ENCODE measurements around the gene MED12. TPM values are rescaled to one million over a fixed set of nuclear protein-coding genes. Genes with fewer than 3 reads are reported as not detected.

MED12 gene
- polyA plus RNA-seq, 3 donors, result 2.4 to 17.8 (median 5.0) TPM

- H3K9me3 ChIP-seq (replicated peaks in 1 of 2; ENCODE audit: control insufficient read depth in 1 of 2, insufficient read depth in 1 of 2, low read length in 2 of 2), result no peaks in the 10 kb centered on the region
- 100% methylated on average over 2 of the region's 5 CpGs for WGBS (ENCODE audit: insufficient coverage)
- H3K4me2 ChIP-seq (replicated peaks; ENCODE audit: extremely low read depth, low read length, poor library complexity, severe bottlenecking), result no peak overlapping the region
- peaks cover 0 to 3% (median 0%) of the 10 kb centered on the region in 7 donors for H3K9me3 Mint-ChIP-seq
- no peak overlapping the region for H3K4me3 Mint-ChIP-seq
- peaks cover 11 to 17% of the 10 kb centered on the region in 2 donors for H3K36me3 ChIP-seq (replicated peaks in 1 of 2; ENCODE audit: control insufficient read depth in 1 of 2, insufficient read depth in 2 of 2, low read length in 2 of 2)
- H3K36me3 Mint-ChIP-seq, result peaks cover 18 to 37% of the 10 kb centered on the region in 2 donors
- H3K9ac ChIP-seq (ENCODE audit: insufficient read depth, low read length, poor library complexity, severe bottlenecking), result no peak overlapping the region
- H3K27ac Mint-ChIP-seq, result peak overlapping the region in 3 of 7 donors; percentile 3 to 50 (median 15)
- no peak overlapping the region for H2AFZ ChIP-seq (ENCODE audit: insufficient read depth, low read depth, low read length, poor library complexity, severe bottlenecking)
- H3K4me1 Mint-ChIP-seq, result peaks cover 22% of the 10 kb centered on the region
- TF ChIP-seq, protein P1, sequence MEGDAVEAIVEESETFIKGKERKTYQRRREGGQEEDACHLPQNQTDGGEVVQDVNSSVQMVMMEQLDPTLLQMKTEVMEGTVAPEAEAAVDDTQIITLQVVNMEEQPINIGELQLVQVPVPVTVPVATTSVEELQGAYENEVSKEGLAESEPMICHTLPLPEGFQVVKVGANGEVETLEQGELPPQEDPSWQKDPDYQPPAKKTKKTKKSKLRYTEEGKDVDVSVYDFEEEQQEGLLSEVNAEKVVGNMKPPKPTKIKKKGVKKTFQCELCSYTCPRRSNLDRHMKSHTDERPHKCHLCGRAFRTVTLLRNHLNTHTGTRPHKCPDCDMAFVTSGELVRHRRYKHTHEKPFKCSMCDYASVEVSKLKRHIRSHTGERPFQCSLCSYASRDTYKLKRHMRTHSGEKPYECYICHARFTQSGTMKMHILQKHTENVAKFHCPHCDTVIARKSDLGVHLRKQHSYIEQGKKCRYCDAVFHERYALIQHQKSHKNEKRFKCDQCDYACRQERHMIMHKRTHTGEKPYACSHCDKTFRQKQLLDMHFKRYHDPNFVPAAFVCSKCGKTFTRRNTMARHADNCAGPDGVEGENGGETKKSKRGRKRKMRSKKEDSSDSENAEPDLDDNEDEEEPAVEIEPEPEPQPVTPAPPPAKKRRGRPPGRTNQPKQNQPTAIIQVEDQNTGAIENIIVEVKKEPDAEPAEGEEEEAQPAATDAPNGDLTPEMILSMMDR (IDR thresholded peaks at IDR 0.05), result no peak
- H3K27me3 ChIP-seq (ENCODE audit: control insufficient read depth in 2 of 2, insufficient read depth in 2 of 2, low read length in 2 of 2), result no peaks in the 10 kb centered on the region
- H3K79me2 ChIP-seq (ENCODE audit: insufficient read depth, low read length), result no peaks in the 10 kb centered on the region
- no peak overlapping the region for H3K27ac ChIP-seq (ENCODE audit: low read depth in 1 of 2, low read length in 2 of 2)
- DNase-seq, result no peak
- no peak overlapping the region for H3K4me3 ChIP-seq (replicated peaks in 1 of 3; ENCODE audit: low read depth in 2 of 3, low read length in 3 of 3)
- intact Hi-C loops (cut with micrococcal nuclease), result no loop called here
- H3K4me1 ChIP-seq (ENCODE audit: control insufficient read depth in 1 of 2, insufficient read depth in 2 of 2, low read length in 2 of 2), result peaks cover 0 to 7% of the 10 kb centered on the region in 2 donors
- H4K20me1 ChIP-seq (ENCODE audit: insufficient read depth, low read length), result no peaks in the 10 kb centered on the region
- peaks cover 0 to 6% (median 0%) of the 10 kb centered on the region in 3 donors for H3K27me3 Mint-ChIP-seq (ENCODE audit: low read depth in 3 of 3)
Observed at GRCh38 chrX:71159335-71159734, 40.9 kb downstream of the MED12 start.

DNA sequence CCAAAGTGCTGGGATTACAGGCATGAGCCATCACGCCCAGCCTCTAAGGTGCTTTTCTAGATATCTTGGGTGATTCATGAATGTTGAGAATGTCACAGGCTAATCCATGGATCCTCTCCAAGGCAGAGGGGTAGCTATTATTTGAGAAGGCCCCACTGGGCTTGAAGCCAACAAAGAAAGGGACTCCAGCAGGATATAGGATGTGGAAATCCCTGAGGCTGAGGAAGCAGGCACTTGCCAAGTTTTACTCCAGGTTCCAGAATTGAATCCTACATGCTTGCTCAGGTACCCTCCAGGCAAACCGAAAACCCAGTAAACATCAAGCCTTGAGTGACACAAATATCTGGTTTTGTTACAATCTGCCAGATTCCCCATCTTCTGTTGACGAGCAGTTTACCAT is 42.1 kb downstream of the MED12 start:
- DNase-seq, result no peak
- Histone ChIP-seq H3K27ac (ENCODE audit: low read depth in 1 of 2, low read length in 2 of 2) (no peak overlapping the region), H3K9ac (ENCODE audit: insufficient read depth, low read length, poor library complexity, severe bottlenecking) (no peak overlapping the region), H3K9me3 (replicated peaks in 1 of 2; ENCODE audit: control insufficient read depth in 1 of 2, insufficient read depth in 1 of 2, low read length in 2 of 2) (no peaks in the 10 kb centered on the region), H3K27me3 (ENCODE audit: control insufficient read depth in 2 of 2, insufficient read depth in 2 of 2, low read length in 2 of 2) (no peaks in the 10 kb centered on the region), H3K4me3 (replicated peaks in 1 of 3; ENCODE audit: low read depth in 2 of 3, low read length in 3 of 3) (no peak overlapping the region), H2AFZ (ENCODE audit: insufficient read depth, low read depth, low read length, poor library complexity, severe bottlenecking) (no peak overlapping the region), H3K79me2 (ENCODE audit: insufficient read depth, low read length) (no peaks in the 10 kb centered on the region), H3K4me1 (ENCODE audit: control insufficient read depth in 1 of 2, insufficient read depth in 2 of 2, low read length in 2 of 2) (no peaks in the 10 kb centered on the region), H3K4me2 (replicated peaks; ENCODE audit: extremely low read depth, low read length, poor library complexity, severe bottlenecking) (no peak overlapping the region), H3K36me3 (replicated peaks in 1 of 2; ENCODE audit: control insufficient read depth in 1 of 2, insufficient read depth in 2 of 2, low read length in 2 of 2) (peaks cover 11 to 17% of the 10 kb centered on the region in 2 donors), H4K20me1 (ENCODE audit: insufficient read depth, low read length) (no peaks in the 10 kb centered on the region)
- H3K36me3 Mint-ChIP-seq, result peaks cover 18 to 35% of the 10 kb centered on the region in 2 donors
- WGBS (ENCODE audit: insufficient coverage), result no CpG with 5 or more reads among the region's 3 CpGs
- H3K4me3 Mint-ChIP-seq, result no peak overlapping the region
- no peak overlapping the region for H3K27ac Mint-ChIP-seq
- intact Hi-C loops (cut with micrococcal nuclease), result no loop called here
- peaks cover 0 to 4% (median 0%) of the 10 kb centered on the region in 3 donors for H3K27me3 Mint-ChIP-seq (ENCODE audit: low read depth in 3 of 3)
- peaks cover 11% of the 10 kb centered on the region for H3K4me1 Mint-ChIP-seq
- peaks cover 0 to 3% (median 0%) of the 10 kb centered on the region in 7 donors for H3K9me3 Mint-ChIP-seq
- TF ChIP-seq, protein P1 (IDR thresholded peaks at IDR 0.05), result no peak
